HL-60 (cell line): ENCODE measurements around the gene SLC2A13.

Experiments used
- GABPA ChIP-seq: IDR thresholded peaks from 2 replicates; pipeline ENCODE4 v1.6.1; 2012; ENCODE audit warnings: low read depth
- POLR2AphosphoS5 ChIP-seq: IDR thresholded peaks from 2 replicates; pipeline ENCODE4 v1.6.1; 2012; ENCODE audit warnings: low read depth
- SPI1 ChIP-seq: IDR thresholded peaks from 2 replicates; pipeline ENCODE4 v1.6.1; 2012; ENCODE audit warnings: low read depth, mild to moderate bottlenecking, borderline replicate concordance
- TF ChIP-seq, protein P1 (sequence below): IDR thresholded peaks from one replicate; pipeline ENCODE4 v1.5.1; 2011; ENCODE audit warnings: low read length, control low read depth, inconsistent platforms; ENCODE audit not compliant: insufficient read depth
- TF ChIP-seq, protein P2 (sequence below): IDR thresholded peaks from 2 replicates; pipeline ENCODE4 v1.6.1; 2012; ENCODE audit warnings: low read depth; ENCODE audit not compliant: insufficient replicate concordance

DNA sequence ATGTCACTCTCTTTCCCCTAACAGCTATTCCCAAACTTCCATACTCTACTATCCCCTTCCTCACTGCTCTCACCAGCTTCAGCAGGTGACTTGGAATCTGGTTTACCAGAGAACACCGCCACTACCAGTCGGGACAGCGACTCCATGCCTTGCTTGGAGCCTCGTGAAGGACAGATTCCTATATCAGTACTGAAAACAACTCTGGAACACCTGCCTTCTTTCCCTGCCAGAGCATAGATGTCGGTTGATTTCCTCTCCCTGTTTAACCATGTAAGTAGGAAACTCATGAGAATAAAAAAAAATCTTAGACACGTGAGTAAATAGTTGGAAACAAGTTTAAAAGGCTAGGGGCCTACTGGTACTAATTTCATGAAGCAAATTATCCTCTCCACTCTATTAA is 266.8 kb downstream of the SLC2A13 start:
- TF ChIP-seq, protein P1, sequence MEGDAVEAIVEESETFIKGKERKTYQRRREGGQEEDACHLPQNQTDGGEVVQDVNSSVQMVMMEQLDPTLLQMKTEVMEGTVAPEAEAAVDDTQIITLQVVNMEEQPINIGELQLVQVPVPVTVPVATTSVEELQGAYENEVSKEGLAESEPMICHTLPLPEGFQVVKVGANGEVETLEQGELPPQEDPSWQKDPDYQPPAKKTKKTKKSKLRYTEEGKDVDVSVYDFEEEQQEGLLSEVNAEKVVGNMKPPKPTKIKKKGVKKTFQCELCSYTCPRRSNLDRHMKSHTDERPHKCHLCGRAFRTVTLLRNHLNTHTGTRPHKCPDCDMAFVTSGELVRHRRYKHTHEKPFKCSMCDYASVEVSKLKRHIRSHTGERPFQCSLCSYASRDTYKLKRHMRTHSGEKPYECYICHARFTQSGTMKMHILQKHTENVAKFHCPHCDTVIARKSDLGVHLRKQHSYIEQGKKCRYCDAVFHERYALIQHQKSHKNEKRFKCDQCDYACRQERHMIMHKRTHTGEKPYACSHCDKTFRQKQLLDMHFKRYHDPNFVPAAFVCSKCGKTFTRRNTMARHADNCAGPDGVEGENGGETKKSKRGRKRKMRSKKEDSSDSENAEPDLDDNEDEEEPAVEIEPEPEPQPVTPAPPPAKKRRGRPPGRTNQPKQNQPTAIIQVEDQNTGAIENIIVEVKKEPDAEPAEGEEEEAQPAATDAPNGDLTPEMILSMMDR, result no peak
- TF ChIP-seq GABPA, result no peak
- no peak for TF ChIP-seq POLR2AphosphoS5
- TF ChIP-seq, protein P2, sequence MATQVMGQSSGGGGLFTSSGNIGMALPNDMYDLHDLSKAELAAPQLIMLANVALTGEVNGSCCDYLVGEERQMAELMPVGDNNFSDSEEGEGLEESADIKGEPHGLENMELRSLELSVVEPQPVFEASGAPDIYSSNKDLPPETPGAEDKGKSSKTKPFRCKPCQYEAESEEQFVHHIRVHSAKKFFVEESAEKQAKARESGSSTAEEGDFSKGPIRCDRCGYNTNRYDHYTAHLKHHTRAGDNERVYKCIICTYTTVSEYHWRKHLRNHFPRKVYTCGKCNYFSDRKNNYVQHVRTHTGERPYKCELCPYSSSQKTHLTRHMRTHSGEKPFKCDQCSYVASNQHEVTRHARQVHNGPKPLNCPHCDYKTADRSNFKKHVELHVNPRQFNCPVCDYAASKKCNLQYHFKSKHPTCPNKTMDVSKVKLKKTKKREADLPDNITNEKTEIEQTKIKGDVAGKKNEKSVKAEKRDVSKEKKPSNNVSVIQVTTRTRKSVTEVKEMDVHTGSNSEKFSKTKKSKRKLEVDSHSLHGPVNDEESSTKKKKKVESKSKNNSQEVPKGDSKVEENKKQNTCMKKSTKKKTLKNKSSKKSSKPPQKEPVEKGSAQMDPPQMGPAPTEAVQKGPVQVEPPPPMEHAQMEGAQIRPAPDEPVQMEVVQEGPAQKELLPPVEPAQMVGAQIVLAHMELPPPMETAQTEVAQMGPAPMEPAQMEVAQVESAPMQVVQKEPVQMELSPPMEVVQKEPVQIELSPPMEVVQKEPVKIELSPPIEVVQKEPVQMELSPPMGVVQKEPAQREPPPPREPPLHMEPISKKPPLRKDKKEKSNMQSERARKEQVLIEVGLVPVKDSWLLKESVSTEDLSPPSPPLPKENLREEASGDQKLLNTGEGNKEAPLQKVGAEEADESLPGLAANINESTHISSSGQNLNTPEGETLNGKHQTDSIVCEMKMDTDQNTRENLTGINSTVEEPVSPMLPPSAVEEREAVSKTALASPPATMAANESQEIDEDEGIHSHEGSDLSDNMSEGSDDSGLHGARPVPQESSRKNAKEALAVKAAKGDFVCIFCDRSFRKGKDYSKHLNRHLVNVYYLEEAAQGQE, result no peak
- no peak for TF ChIP-seq SPI1
